Suprapubic skin (tissue), 4 donors: ENCODE data around the gene BTRC. TPM values are rescaled to one million over a fixed set of nuclear protein-coding genes. Genes with fewer than 3 reads are reported as not detected.

Source experiments
- DNase-seq, 2 donors: peaks; one replicate each; pipeline ENCODE4 v3.0.0-alpha.2; 2019; ENCODE audit warnings: low spot score in 2 of 2
- H3K27ac ChIP-seq: fragments of 200-600 bp; sonication (generic); one replicate; pipeline ENCODE4 v1.5.1; 2019
- H3K27me3 ChIP-seq: fragments of 200-600 bp; sonication (generic); one replicate; pipeline ENCODE4 v1.5.1; 2019
- H3K36me3 ChIP-seq: fragments of 200-600 bp; sonication (generic); one replicate; pipeline ENCODE4 v1.5.1; 2019
- H3K4me1 ChIP-seq: fragments of 200-600 bp; sonication (generic); one replicate; pipeline ENCODE4 v1.5.1; 2019
- H3K4me3 ChIP-seq: fragments of 200-600 bp; sonication (generic); one replicate; pipeline ENCODE4 v1.5.1; 2019; ENCODE audit warnings: mild to moderate bottlenecking
- H3K9me3 ChIP-seq: fragments of 200-600 bp; sonication (generic); one replicate; pipeline ENCODE4 v1.5.1; 2019
- EP300 ChIP-seq: sonication (generic); formaldehyde crosslinking; IDR thresholded peaks from one replicate; pipeline ENCODE4 v1.6.1; 2017; ENCODE audit warnings: antibody characterized with exemption
- POLR2A ChIP-seq, 2 donors: fragments of 450-650 bp; IDR thresholded peaks; one replicate each; pipeline ENCODE4 v1.6.1; 2017; ENCODE audit warnings: antibody characterized with exemption in 2 of 2, mild to moderate bottlenecking in 2 of 2, moderate library complexity in 2 of 2
- POLR2AphosphoS5 ChIP-seq, 3 donors: sonication (generic); formaldehyde crosslinking; IDR thresholded peaks; one replicate each; pipeline ENCODE4 v1.6.1; 2017; ENCODE audit warnings: antibody characterized with exemption in 3 of 3
- WGBS: methylation state at CpG from one replicate; pipeline ENCODE4 v1.1.5; 2018; 5-methylcytosine and 5-hydroxymethylcytosine counted together
- total RNA-seq, 4 donors: library from RNA; depleted of rRNA; stranded (reverse); fragments of >200 nt; gene quantifications; one replicate each; pipeline ENCODE4 v1.1.0, GENCODE V29; 2016
- TF ChIP-seq, protein P1 (sequence below), 2 donors: fragments of 200-600 bp in 1 of 2; fragments of 450-650 bp in 1 of 2; sonication (generic) in 1 of 2; IDR thresholded peaks; one replicate each; pipeline ENCODE4 v1.5.1; 2016 to 2019; ENCODE audit warnings: antibody characterized with exemption in 2 of 2, mild to moderate bottlenecking in 1 of 2, moderate library complexity in 1 of 2

BTRC gene
- total RNA-seq, 4 donors from 2014 or later: 17.4 to 20.6 (median 18.5) TPM

GRCh38 chr10:101506829-101507661 lies 153.1 kb downstream of the BTRC start:
- Histone ChIP-seq H3K9me3 (no peaks in the 10 kb centered on the region), H3K27me3 (no peaks in the 10 kb centered on the region), H3K36me3 (no peaks in the 10 kb centered on the region), H3K4me1 (no peaks in the 10 kb centered on the region), H3K4me3 (no peak overlapping the region), H3K27ac (no peak overlapping the region)
- 62% methylated on average over 11 of the region's 11 CpGs for WGBS
- TF ChIP-seq, protein P1, sequence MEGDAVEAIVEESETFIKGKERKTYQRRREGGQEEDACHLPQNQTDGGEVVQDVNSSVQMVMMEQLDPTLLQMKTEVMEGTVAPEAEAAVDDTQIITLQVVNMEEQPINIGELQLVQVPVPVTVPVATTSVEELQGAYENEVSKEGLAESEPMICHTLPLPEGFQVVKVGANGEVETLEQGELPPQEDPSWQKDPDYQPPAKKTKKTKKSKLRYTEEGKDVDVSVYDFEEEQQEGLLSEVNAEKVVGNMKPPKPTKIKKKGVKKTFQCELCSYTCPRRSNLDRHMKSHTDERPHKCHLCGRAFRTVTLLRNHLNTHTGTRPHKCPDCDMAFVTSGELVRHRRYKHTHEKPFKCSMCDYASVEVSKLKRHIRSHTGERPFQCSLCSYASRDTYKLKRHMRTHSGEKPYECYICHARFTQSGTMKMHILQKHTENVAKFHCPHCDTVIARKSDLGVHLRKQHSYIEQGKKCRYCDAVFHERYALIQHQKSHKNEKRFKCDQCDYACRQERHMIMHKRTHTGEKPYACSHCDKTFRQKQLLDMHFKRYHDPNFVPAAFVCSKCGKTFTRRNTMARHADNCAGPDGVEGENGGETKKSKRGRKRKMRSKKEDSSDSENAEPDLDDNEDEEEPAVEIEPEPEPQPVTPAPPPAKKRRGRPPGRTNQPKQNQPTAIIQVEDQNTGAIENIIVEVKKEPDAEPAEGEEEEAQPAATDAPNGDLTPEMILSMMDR (IDR thresholded peaks at IDR 0.05): no peak
- TF ChIP-seq POLR2AphosphoS5 (IDR thresholded peaks at IDR 0.05) (no peak), EP300 (no peak), POLR2A (IDR thresholded peaks at IDR 0.05) (no peak)
- DNase-seq: no peak

DNA sequence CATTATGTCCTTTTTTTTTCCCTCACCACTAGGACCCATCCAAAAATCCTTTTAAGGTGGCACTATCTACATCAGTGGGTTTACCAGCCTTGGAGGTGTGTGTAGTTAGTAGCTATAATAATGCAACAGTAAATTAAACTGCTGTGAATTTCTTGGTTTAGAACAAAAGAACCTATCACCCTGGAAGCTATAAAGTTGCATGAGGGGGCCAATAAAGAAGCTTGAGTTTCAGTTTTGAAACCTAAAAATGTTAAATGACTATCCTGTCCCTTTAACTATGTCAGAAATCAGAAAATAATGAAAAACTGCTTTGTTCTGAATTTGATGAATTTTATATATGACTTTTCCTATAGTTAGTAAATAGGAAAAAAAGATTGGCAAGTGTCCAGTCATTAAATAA lies 153.9 kb downstream of the BTRC start:
- TF ChIP-seq POLR2AphosphoS5 (IDR thresholded peaks at IDR 0.05) (no peak), EP300 (no peak), POLR2A (IDR thresholded peaks at IDR 0.05) (no peak)
- TF ChIP-seq, protein P1 (IDR thresholded peaks at IDR 0.05): no peak

DNA sequence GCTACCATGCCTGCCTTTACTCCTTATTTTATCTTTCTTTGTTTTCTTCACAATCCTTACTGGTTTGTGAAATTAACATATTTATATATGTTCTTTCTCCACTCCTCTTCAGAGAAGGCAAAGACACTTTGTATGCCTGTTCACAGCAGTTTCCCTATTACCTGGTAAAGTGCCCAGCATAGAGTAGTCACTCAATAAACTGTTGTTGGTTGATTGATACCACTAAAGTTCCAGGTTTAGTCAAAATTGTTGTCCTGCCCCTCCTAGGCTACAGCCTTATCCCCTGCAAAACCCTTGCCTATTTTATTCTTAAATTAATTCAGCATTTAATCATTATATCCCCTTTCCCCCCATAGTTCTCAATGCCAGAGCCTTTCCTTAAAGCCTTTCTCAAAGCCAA lies 158.0 kb downstream of the BTRC start:
- H3K27me3 ChIP-seq: no peaks in the 10 kb centered on the region
- H3K36me3 ChIP-seq: no peaks in the 10 kb centered on the region
- no peak overlapping the region for H3K4me3 ChIP-seq
- TF ChIP-seq POLR2AphosphoS5 (IDR thresholded peaks at IDR 0.05) (no peak), EP300 (no peak), POLR2A (IDR thresholded peaks at IDR 0.05) (no peak)
- TF ChIP-seq, protein P1 (IDR thresholded peaks at IDR 0.05): no peak
- H3K27ac ChIP-seq: no peak overlapping the region
- H3K4me1 ChIP-seq: no peaks in the 10 kb centered on the region
- H3K9me3 ChIP-seq: no peaks in the 10 kb centered on the region
- DNase-seq: no peak

More for the DNA sequence above, 153.9 kb downstream of the BTRC start:
- no peaks in the 10 kb centered on the region for H3K9me3 ChIP-seq
- no peaks in the 10 kb centered on the region for H3K36me3 ChIP-seq
- H3K27ac ChIP-seq: no peak overlapping the region
- no peak for DNase-seq
- H3K4me1 ChIP-seq: no peaks in the 10 kb centered on the region
- H3K4me3 ChIP-seq: no peak overlapping the region
- no peaks in the 10 kb centered on the region for H3K27me3 ChIP-seq

GRCh38 chr10:101512738-101513137 lies 158.8 kb downstream of the BTRC start:
- Histone ChIP-seq H3K36me3 (no peaks in the 10 kb centered on the region), H3K27ac (no peak overlapping the region), H3K9me3 (no peaks in the 10 kb centered on the region), H3K4me1 (no peaks in the 10 kb centered on the region), H3K4me3 (no peak overlapping the region), H3K27me3 (no peaks in the 10 kb centered on the region)
- TF ChIP-seq POLR2AphosphoS5 (IDR thresholded peaks at IDR 0.05): no peak
- TF ChIP-seq POLR2A (IDR thresholded peaks at IDR 0.05): no peak
- TF ChIP-seq, protein P1 (IDR thresholded peaks at IDR 0.05): no peak
- TF ChIP-seq EP300: no peak
- no peak for DNase-seq

DNA sequence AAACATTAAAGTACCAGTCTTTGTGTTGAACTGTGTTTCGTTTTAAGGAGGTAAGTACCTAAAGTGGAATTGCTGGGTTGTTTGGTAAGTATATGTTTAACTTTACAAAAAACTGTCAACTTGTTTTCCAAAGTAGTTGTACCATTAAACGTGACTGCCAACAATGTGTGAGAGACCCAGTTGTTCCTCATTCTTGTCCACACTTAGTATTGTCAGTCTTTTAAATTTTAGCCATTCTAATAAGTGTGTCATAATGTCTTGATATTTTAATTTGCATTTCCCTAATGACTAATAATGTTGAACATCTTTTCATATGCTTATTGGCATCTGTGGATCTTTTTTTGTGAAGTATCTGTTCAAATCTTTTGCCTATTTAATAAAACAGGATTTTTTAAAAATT lies 159.8 kb downstream of the BTRC start:
- no peaks in the 10 kb centered on the region for H3K4me1 ChIP-seq
- WGBS: 94% methylated on average over 2 of the region's 2 CpGs
- no peaks in the 10 kb centered on the region for H3K36me3 ChIP-seq
- TF ChIP-seq POLR2A (IDR thresholded peaks at IDR 0.05): no peak
- no peak for TF ChIP-seq POLR2AphosphoS5 (IDR thresholded peaks at IDR 0.05)
- TF ChIP-seq, protein P1 (IDR thresholded peaks at IDR 0.05): no peak
- no peak for TF ChIP-seq EP300
- H3K9me3 ChIP-seq: no peaks in the 10 kb centered on the region
- H3K4me3 ChIP-seq: no peak overlapping the region
- no peak for DNase-seq
- no peak overlapping the region for H3K27ac ChIP-seq
- H3K27me3 ChIP-seq: no peaks in the 10 kb centered on the region
